Measurements from ENCODE around the gene LTBP4.

GRCh38 chr19:40614622-40615411 lies 13.6 kb downstream of the LTBP4 start:
- TF ChIP-seq CTCF (IDR thresholded peaks at IDR 0.05; ENCODE audit: insufficient read depth, low read length) = no peak
- TF ChIP-seq REST (IDR thresholded peaks at IDR 0.05; ENCODE audit: insufficient replicate concordance, low read depth) = no peak
- TF ChIP-seq GABPA (IDR thresholded peaks at IDR 0.05; ENCODE audit: low read depth) = no peak
- TF ChIP-seq POLR2AphosphoS5 (IDR thresholded peaks at IDR 0.05; ENCODE audit: low read depth) = no peak

Measured in HL-60 (cell line).